WTC11 (cell line): ENCODE data around the gene IL18BP. TPM values are rescaled to one million over a fixed set of nuclear protein-coding genes. Genes with fewer than 3 reads are reported as not detected.

Source experiments
- ATAC-seq: fragments of 200-7000 bp; cut with Tn5 transposase; 2 replicates; pipeline ENCODE4 v1.10.0; 2021; ENCODE audit warnings: mild to moderate bottlenecking, moderate library complexity
- CTCF ChIA-PET: fragments of 300-600 bp; sonication (Branson Sonifier 250); formaldehyde crosslinking; loops from one replicate; lab custom pipeline; 2021; ENCODE audit warnings: antibody characterized with exemption; lab: Charles Lee
- POLR2A ChIA-PET: fragments of 350-600 bp; sonication (Branson Sonifier 250); formaldehyde crosslinking; loops from one replicate; lab custom pipeline; 2021; ENCODE audit warnings: antibody characterized with exemption; lab: Charles Lee
- DNase-seq: peaks from one replicate; pipeline ENCODE4 v3.0.0; 2021; ENCODE audit warnings: low spot score
- H3K27ac Mint-ChIP-seq: 2 replicates; pipeline ENCODE4 v1.8.0; 2021; ENCODE audit warnings: mixed read lengths
- H3K27me3 Mint-ChIP-seq: 2 replicates; pipeline ENCODE4 v1.8.0; 2021; ENCODE audit warnings: low read depth, mild to moderate bottlenecking, moderate library complexity, mixed read lengths
- H3K36me3 Mint-ChIP-seq: 2 replicates; pipeline ENCODE4 v1.8.0; 2021; ENCODE audit warnings: mixed read lengths
- H3K4me1 Mint-ChIP-seq: 2 replicates; pipeline ENCODE4 v1.8.0; 2022; ENCODE audit warnings: mixed read lengths
- H3K4me3 Mint-ChIP-seq: 2 replicates; pipeline ENCODE4 v1.8.0; 2021; ENCODE audit warnings: mild to moderate bottlenecking, moderate library complexity, mixed read lengths
- H3K9me3 Mint-ChIP-seq: 2 replicates; pipeline ENCODE4 v1.8.0; 2021; ENCODE audit warnings: mixed read lengths
- E2F4 ChIP-seq: sonication (generic); formaldehyde crosslinking; IDR thresholded peaks from 2 replicates; pipeline ENCODE4 v1.8.1; 2022; ENCODE audit warnings: low read depth, mild to moderate bottlenecking, moderate library complexity, missing genetic modification reagents, borderline replicate concordance
- HMGA2 ChIP-seq: fragments of 250-450 bp; sonication (Bioruptor Pico); IDR thresholded peaks from 2 replicates; pipeline ENCODE4 v1.4.0; 2021; ENCODE audit warnings: mild to moderate bottlenecking, moderate library complexity
- IRF2 ChIP-seq: sonication (generic); formaldehyde crosslinking; IDR thresholded peaks from 2 replicates; pipeline ENCODE4 v1.8.0; 2022; ENCODE audit warnings: low read depth, missing genetic modification reagents, borderline replicate concordance
- JAZF1 ChIP-seq: fragments of 250-450 bp; sonication (Bioruptor Pico); IDR thresholded peaks from 2 replicates; pipeline ENCODE4 v1.9.0; 2021; ENCODE audit warnings: moderate library complexity, mild to moderate bottlenecking, inconsistent platforms
- NR1H2 ChIP-seq: sonication (generic); formaldehyde crosslinking; IDR thresholded peaks from 2 replicates; pipeline ENCODE4 v1.9.0; 2021; ENCODE audit warnings: mild to moderate bottlenecking, moderate library complexity, missing genetic modification reagents
- PRRX2 ChIP-seq: fragments of 250-450 bp; sonication (Bioruptor Pico); IDR thresholded peaks from 2 replicates; pipeline ENCODE4 v1.8.0; 2021; ENCODE audit warnings: mild to moderate bottlenecking
- SOX15 ChIP-seq: fragments of 250-450 bp; sonication (Bioruptor Pico); IDR thresholded peaks from 2 replicates; pipeline ENCODE4 v1.9.0; 2021; ENCODE audit warnings: mild to moderate bottlenecking
- ZNF121 ChIP-seq: sonication (generic); formaldehyde crosslinking; IDR thresholded peaks from 2 replicates; pipeline ENCODE4 v1.8.0; 2023; ENCODE audit warnings: missing genetic modification reagents
- ZNF263 ChIP-seq: sonication (generic); formaldehyde crosslinking; IDR thresholded peaks from 2 replicates; pipeline ENCODE4 v1.8.1; 2022; ENCODE audit warnings: low read depth, mild to moderate bottlenecking, moderate library complexity, missing genetic modification reagents
- ZNF281 ChIP-seq: sonication (generic); formaldehyde crosslinking; IDR thresholded peaks from 2 replicates; pipeline ENCODE4 v1.8.0; 2023; ENCODE audit warnings: mild to moderate bottlenecking, missing genetic modification reagents
- ZNF425 ChIP-seq: fragments of 250-450 bp; sonication (Bioruptor Pico); conservative IDR thresholded peaks from 2 replicates; pipeline ENCODE4 v1.9.0; 2021; ENCODE audit warnings: mild to moderate bottlenecking
- total RNA-seq: library from RNA; stranded (reverse); gene quantifications from 3 replicates; pipeline ENCODE4 v1.2.3, GENCODE V29; 2021
- TF ChIP-seq, protein P1 (sequence below): sonication (generic); formaldehyde crosslinking; IDR thresholded peaks from 2 replicates; pipeline ENCODE4 v1.8.0; 2022; ENCODE audit warnings: missing genetic modification reagents
- TF ChIP-seq, protein P2 (sequence below): sonication (generic); formaldehyde crosslinking; IDR thresholded peaks from 2 replicates; pipeline ENCODE4 v1.8.0; 2022; ENCODE audit warnings: mild to moderate bottlenecking, missing genetic modification reagents
- TF ChIP-seq, protein P3 (sequence below): sonication (generic); formaldehyde crosslinking; IDR thresholded peaks from 2 replicates; pipeline ENCODE4 v1.8.1; 2023; ENCODE audit warnings: mild to moderate bottlenecking, missing genetic modification reagents, borderline replicate concordance
- TF ChIP-seq, protein P4 (sequence below): sonication (generic); formaldehyde crosslinking; IDR thresholded peaks from 2 replicates; pipeline ENCODE4 v1.8.1; 2022; ENCODE audit warnings: mild to moderate bottlenecking, moderate library complexity, missing genetic modification reagents
- TF ChIP-seq, protein P5 (sequence below): sonication (generic); formaldehyde crosslinking; IDR thresholded peaks from 2 replicates; pipeline ENCODE4 v1.8.1; 2022; ENCODE audit warnings: missing genetic modification reagents, borderline replicate concordance
- TF ChIP-seq, protein P6 (sequence below): sonication (generic); formaldehyde crosslinking; conservative IDR thresholded peaks from 2 replicates; pipeline ENCODE4 v1.8.1; 2022; ENCODE audit warnings: mild to moderate bottlenecking, missing genetic modification reagents

Gene IL18BP
- total RNA-seq, 1 experiment from 2014 or later: 17.3 TPM

DNA sequence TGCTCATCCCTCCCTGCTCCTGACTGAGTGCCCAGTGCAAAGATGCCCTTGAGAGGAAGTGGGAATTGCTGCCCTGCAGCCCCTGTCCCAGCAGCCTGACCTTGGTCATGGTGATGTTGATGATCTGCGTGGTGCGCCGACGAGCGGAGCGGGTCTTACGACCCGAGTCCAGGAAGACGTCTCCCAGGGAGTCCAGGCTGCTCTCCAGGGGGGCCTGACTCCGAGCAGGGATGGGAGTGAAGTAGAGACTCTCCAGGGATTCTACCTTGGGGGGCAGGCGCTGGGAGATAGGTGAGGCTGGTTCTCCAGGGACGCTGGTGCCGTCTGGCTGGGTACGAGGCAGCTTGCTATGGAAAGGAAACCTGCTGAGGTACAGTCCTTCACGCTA, 8.4 kb downstream of the IL18BP start (continued):
- TF ChIP-seq, protein P1, sequence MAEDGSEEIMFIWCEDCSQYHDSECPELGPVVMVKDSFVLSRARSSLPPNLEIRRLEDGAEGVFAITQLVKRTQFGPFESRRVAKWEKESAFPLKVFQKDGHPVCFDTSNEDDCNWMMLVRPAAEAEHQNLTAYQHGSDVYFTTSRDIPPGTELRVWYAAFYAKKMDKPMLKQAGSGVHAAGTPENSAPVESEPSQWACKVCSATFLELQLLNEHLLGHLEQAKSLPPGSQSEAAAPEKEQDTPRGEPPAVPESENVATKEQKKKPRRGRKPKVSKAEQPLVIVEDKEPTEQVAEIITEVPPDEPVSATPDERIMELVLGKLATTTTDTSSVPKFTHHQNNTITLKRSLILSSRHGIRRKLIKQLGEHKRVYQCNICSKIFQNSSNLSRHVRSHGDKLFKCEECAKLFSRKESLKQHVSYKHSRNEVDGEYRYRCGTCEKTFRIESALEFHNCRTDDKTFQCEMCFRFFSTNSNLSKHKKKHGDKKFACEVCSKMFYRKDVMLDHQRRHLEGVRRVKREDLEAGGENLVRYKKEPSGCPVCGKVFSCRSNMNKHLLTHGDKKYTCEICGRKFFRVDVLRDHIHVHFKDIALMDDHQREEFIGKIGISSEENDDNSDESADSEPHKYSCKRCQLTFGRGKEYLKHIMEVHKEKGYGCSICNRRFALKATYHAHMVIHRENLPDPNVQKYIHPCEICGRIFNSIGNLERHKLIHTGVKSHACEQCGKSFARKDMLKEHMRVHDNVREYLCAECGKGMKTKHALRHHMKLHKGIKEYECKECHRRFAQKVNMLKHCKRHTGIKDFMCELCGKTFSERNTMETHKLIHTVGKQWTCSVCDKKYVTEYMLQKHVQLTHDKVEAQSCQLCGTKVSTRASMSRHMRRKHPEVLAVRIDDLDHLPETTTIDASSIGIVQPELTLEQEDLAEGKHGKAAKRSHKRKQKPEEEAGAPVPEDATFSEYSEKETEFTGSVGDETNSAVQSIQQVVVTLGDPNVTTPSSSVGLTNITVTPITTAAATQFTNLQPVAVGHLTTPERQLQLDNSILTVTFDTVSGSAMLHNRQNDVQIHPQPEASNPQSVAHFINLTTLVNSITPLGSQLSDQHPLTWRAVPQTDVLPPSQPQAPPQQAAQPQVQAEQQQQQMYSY: no peak
- TF ChIP-seq, all 79 proteins: peak for 0

DNA sequence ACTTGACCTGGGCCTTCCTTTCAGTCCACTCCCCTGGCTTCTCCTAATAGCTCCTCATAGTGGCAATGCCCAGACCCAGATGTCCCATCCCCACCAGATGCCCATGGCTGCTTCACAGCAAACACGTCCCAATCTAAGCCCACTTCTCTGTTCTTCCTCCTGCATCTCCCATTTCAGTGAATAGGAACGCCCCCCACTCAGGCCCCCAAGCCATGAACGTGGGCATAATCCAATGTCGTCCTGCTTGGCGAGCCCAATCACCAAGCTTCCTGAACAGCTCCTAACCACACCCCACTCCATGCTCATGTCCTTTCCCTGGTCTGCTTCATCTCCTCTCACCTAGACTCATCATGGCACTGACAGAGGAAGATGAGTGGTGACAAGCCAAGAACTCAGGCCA, 8.9 kb downstream of the IL18BP start:
- Mint-ChIP-seq H3K27ac (no peak overlapping the region), H3K4me3 (no peak overlapping the region), H3K9me3 (no peaks in the 10 kb centered on the region), H3K4me1 (no peaks in the 10 kb centered on the region), H3K27me3 (no peaks in the 10 kb centered on the region), H3K36me3 (peaks cover 65% of the 10 kb centered on the region)
- TF ChIP-seq E2F4 (no peak), ZNF425 (CRISPR knock-in tag) (no peak), ZNF263 (CRISPR knock-in tag) (no peak), SOX15 (CRISPR knock-in tag) (no peak), PRRX2 (no peak), HMGA2 (CRISPR knock-in tag) (no peak), JAZF1 (CRISPR knock-in tag) (no peak), NR1H2 (CRISPR knock-in tag) (no peak), ZNF121 (CRISPR knock-in tag) (no peak), IRF2 (CRISPR knock-in tag) (no peak), ZNF281 (CRISPR knock-in tag) (no peak)
- TF ChIP-seq, protein P2, sequence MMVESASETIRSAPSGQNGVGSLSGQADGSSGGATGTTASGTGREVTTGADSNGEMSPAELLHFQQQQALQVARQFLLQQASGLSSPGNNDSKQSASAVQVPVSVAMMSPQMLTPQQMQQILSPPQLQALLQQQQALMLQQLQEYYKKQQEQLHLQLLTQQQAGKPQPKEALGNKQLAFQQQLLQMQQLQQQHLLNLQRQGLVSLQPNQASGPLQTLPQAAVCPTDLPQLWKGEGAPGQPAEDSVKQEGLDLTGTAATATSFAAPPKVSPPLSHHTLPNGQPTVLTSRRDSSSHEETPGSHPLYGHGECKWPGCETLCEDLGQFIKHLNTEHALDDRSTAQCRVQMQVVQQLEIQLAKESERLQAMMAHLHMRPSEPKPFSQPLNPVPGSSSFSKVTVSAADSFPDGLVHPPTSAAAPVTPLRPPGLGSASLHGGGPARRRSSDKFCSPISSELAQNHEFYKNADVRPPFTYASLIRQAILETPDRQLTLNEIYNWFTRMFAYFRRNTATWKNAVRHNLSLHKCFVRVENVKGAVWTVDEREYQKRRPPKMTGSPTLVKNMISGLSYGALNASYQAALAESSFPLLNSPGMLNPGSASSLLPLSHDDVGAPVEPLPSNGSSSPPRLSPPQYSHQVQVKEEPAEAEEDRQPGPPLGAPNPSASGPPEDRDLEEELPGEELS (CRISPR knock-in tag): no peak
- TF ChIP-seq, protein P3, sequence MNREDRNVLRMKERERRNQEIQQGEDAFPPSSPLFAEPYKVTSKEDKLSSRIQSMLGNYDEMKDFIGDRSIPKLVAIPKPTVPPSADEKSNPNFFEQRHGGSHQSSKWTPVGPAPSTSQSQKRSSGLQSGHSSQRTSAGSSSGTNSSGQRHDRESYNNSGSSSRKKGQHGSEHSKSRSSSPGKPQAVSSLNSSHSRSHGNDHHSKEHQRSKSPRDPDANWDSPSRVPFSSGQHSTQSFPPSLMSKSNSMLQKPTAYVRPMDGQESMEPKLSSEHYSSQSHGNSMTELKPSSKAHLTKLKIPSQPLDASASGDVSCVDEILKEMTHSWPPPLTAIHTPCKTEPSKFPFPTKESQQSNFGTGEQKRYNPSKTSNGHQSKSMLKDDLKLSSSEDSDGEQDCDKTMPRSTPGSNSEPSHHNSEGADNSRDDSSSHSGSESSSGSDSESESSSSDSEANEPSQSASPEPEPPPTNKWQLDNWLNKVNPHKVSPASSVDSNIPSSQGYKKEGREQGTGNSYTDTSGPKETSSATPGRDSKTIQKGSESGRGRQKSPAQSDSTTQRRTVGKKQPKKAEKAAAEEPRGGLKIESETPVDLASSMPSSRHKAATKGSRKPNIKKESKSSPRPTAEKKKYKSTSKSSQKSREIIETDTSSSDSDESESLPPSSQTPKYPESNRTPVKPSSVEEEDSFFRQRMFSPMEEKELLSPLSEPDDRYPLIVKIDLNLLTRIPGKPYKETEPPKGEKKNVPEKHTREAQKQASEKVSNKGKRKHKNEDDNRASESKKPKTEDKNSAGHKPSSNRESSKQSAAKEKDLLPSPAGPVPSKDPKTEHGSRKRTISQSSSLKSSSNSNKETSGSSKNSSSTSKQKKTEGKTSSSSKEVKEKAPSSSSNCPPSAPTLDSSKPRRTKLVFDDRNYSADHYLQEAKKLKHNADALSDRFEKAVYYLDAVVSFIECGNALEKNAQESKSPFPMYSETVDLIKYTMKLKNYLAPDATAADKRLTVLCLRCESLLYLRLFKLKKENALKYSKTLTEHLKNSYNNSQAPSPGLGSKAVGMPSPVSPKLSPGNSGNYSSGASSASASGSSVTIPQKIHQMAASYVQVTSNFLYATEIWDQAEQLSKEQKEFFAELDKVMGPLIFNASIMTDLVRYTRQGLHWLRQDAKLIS (CRISPR knock-in tag): no peak
- TF ChIP-seq, protein P4, sequence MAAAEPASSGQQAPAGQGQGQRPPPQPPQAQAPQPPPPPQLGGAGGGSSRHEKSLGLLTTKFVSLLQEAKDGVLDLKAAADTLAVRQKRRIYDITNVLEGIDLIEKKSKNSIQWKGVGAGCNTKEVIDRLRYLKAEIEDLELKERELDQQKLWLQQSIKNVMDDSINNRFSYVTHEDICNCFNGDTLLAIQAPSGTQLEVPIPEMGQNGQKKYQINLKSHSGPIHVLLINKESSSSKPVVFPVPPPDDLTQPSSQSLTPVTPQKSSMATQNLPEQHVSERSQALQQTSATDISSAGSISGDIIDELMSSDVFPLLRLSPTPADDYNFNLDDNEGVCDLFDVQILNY (CRISPR knock-in tag): no peak
- TF ChIP-seq, protein P5, sequence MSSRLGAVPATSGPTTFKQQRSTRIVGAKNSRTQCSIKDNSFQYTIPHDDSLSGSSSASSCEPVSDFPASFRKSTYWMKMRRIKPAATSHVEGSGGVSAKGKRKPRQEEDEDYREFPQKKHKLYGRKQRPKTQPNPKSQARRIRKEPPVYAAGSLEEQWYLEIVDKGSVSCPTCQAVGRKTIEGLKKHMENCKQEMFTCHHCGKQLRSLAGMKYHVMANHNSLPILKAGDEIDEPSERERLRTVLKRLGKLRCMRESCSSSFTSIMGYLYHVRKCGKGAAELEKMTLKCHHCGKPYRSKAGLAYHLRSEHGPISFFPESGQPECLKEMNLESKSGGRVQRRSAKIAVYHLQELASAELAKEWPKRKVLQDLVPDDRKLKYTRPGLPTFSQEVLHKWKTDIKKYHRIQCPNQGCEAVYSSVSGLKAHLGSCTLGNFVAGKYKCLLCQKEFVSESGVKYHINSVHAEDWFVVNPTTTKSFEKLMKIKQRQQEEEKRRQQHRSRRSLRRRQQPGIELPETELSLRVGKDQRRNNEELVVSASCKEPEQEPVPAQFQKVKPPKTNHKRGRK (CRISPR knock-in tag): no peak
- TF ChIP-seq, protein P6, sequence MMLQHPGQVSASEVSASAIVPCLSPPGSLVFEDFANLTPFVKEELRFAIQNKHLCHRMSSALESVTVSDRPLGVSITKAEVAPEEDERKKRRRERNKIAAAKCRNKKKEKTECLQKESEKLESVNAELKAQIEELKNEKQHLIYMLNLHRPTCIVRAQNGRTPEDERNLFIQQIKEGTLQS: no peak
- DNase-seq: no peak
- ChIA-PET CTCF (interaction anchor here (0.6 to 1.0 kb wide), 5 partner anchors 8 to 423 kb away, joined by 3 to 4 read pairs (median 4); no protein-coding TSS in a partner anchor), POLR2A (no interaction called here)
- no peak for ATAC-seq
